Esophagus muscularis mucosa (tissue), 3 donors: ENCODE results near the gene ZC3H12C.
"Not testable (repeated sequence)": the region's sequence is repeated elsewhere in the genome, so short reads cannot be mapped to it uniquely, and the experiment has no call there.

ENCODE experiments used
- CTCF ChIP-seq, 3 experiments: fragments of 200-600 bp in 2 of 3; fragments of 450-650 bp in 1 of 3; sonication (generic) in 2 of 3; IDR thresholded peaks; one replicate each; pipeline ENCODE4 v1.5.1; 2017 to 2019; ENCODE audit warnings: antibody characterized with exemption in 3 of 3, mild to moderate bottlenecking in 2 of 3, moderate library complexity in 1 of 3
- POLR2A ChIP-seq: fragments of 450-650 bp; IDR thresholded peaks from one replicate; pipeline ENCODE4 v1.6.1; 2017; ENCODE audit warnings: antibody characterized with exemption, moderate library complexity, mild to moderate bottlenecking, low read depth
- POLR2AphosphoS5 ChIP-seq, 2 donors: sonication (generic); formaldehyde crosslinking; IDR thresholded peaks; one replicate each; pipeline ENCODE4 v1.6.1; 2017; ENCODE audit warnings: antibody characterized with exemption in 2 of 2

GRCh38 chr11:110068001-110068400 lies 25.2 kb upstream of the ZC3H12C start:
- not testable (repeated sequence) for TF ChIP-seq CTCF (IDR thresholded peaks at IDR 0.05); POLR2A; POLR2AphosphoS5 (IDR thresholded peaks at IDR 0.05)
